Measurements from ENCODE around the gene PHF2. TPM values are rescaled to one million over a fixed set of nuclear protein-coding genes. Genes with fewer than 3 reads are reported as not detected.

Gene PHF2
- total RNA-seq, 4 donors from 2014 or later = 21.1 to 38.2 (median 21.3) TPM

GRCh38 chr9:93702261-93702660, 125.9 kb downstream of the PHF2 start:
- DNase-seq = no peak
- 73 to 74% methylated on average over 3 to 7 of the region's 7 CpGs for WGBS, 2 donors (ENCODE audit: low coverage in 1 of 2)
- Histone ChIP-seq H3K36me3 (no peaks in the 10 kb centered on the region), H3K27ac (no peak overlapping the region), H3K4me1 (no peaks in the 10 kb centered on the region), H3K27me3 (no peaks in the 10 kb centered on the region), H3K4me3 (no peak overlapping the region), H3K9me3 (no peaks in the 10 kb centered on the region)
- no peak for TF ChIP-seq POLR2A (IDR thresholded peaks at IDR 0.05)
- intact Hi-C loops (cut with DNase I; ENCODE audit: low total_unique reads) (no loop called here), in situ Hi-C loops (cut with MboI; ENCODE audit: low pct_ligation_motif_present in 1 of 4, low pct_unique_long_range_greater_than_20kb in 1 of 4, low sequenced_read_pairs in 3 of 4) (no loop called here)

- Histone ChIP-seq H3K27me3 (no peaks in the 10 kb centered on the region), H3K27ac (no peak overlapping the region), H3K36me3 (no peaks in the 10 kb centered on the region), H3K4me1 (no peaks in the 10 kb centered on the region), H3K9me3 (no peaks in the 10 kb centered on the region), H3K4me3 (no peak overlapping the region)
- in situ Hi-C loops (cut with MboI; ENCODE audit: low pct_ligation_motif_present in 1 of 4, low pct_unique_long_range_greater_than_20kb in 1 of 4, low sequenced_read_pairs in 3 of 4) = no loop called here
- no peak for TF ChIP-seq POLR2AphosphoS5 (IDR thresholded peaks at IDR 0.05)
- TF ChIP-seq CTCF (IDR thresholded peaks at IDR 0.05) = no peak
- no peak for TF ChIP-seq POLR2A (IDR thresholded peaks at IDR 0.05)
- TF ChIP-seq EP300 (IDR thresholded peaks at IDR 0.05; ENCODE audit: low read depth) = no peak
- intact Hi-C loops (cut with DNase I; ENCODE audit: low total_unique reads) = no loop called here
- no peak for DNase-seq
- 80 to 88% methylated on average over 1 to 2 of the region's 8 CpGs for WGBS, 2 donors (ENCODE audit: low coverage in 1 of 2)
These were observed 132.1 kb downstream of the PHF2 start for GRCh38 chr9:93708289-93708986.

- WGBS, 2 donors (ENCODE audit: low coverage in 1 of 2) = 95% methylated on average over 2 of the region's 2 CpGs; no CpG with 5 or more reads in 1 of the 2 donors
- intact Hi-C loops (cut with DNase I; ENCODE audit: low total_unique reads) = no loop called here
- Histone ChIP-seq H3K4me1 (no peaks in the 10 kb centered on the region), H3K36me3 (no peaks in the 10 kb centered on the region), H3K27ac (no peak overlapping the region), H3K27me3 (no peaks in the 10 kb centered on the region), H3K4me3 (no peak overlapping the region), H3K9me3 (no peaks in the 10 kb centered on the region)
- DNase-seq = no peak
- in situ Hi-C loops (cut with MboI; ENCODE audit: low pct_ligation_motif_present in 1 of 4, low pct_unique_long_range_greater_than_20kb in 1 of 4, low sequenced_read_pairs in 3 of 4) = no loop called here
- no peak for TF ChIP-seq POLR2A (IDR thresholded peaks at IDR 0.05)
- no peak for TF ChIP-seq POLR2AphosphoS5 (IDR thresholded peaks at IDR 0.05)
- TF ChIP-seq CTCF (IDR thresholded peaks at IDR 0.05) = no peak
- TF ChIP-seq EP300 (IDR thresholded peaks at IDR 0.05; ENCODE audit: low read depth) = no peak
These were observed 132.6 kb downstream of the PHF2 start for GRCh38 chr9:93708987-93709302.

GRCh38 chr9:93709600-93710369, 133.4 kb downstream of the PHF2 start:
- WGBS, 2 donors (ENCODE audit: low coverage in 1 of 2) = 83% methylated on average over 2 of the region's 2 CpGs; no CpG with 5 or more reads in 1 of the 2 donors
- H3K27ac ChIP-seq = no peak overlapping the region
- no peak overlapping the region for H3K4me3 ChIP-seq
- in situ Hi-C loops (cut with MboI; ENCODE audit: low pct_ligation_motif_present in 1 of 4, low pct_unique_long_range_greater_than_20kb in 1 of 4, low sequenced_read_pairs in 3 of 4) = no loop called here
- H3K9me3 ChIP-seq = no peaks in the 10 kb centered on the region
- H3K4me1 ChIP-seq = no peaks in the 10 kb centered on the region
- TF ChIP-seq CTCF (IDR thresholded peaks at IDR 0.05) (no peak), POLR2AphosphoS5 (IDR thresholded peaks at IDR 0.05) (no peak), EP300 (IDR thresholded peaks at IDR 0.05; ENCODE audit: low read depth) (no peak), POLR2A (IDR thresholded peaks at IDR 0.05) (no peak)
- intact Hi-C loops (cut with DNase I; ENCODE audit: low total_unique reads) = no loop called here
- no peak for DNase-seq
- no peaks in the 10 kb centered on the region for H3K36me3 ChIP-seq
- no peaks in the 10 kb centered on the region for H3K27me3 ChIP-seq
